Natural killer cell (primary cell): ENCODE results near the gene SDF2L1. TPM values are rescaled to one million over a fixed set of nuclear protein-coding genes. Genes with fewer than 3 reads are reported as not detected.

ENCODE experiments used
- ATAC-seq, 3 donors: fragments of 150-1000 bp in 2 of 3; fragments of 200-7000 bp in 1 of 3; cut with Tn5 transposase; 1 replicate in 1 of 3; 2 replicates in 2 of 3; pipeline ENCODE4 v1.10.0; 2021; ENCODE audit warnings: mild to moderate bottlenecking in 2 of 3, moderate library complexity in 2 of 3
- DNase-seq, 2 donors: peaks; one replicate each; pipeline versions ENCODE4 v3.0.0 to v3.0.0-alpha.2; 2013 to 2021; ENCODE audit warnings: mixed read lengths in 1 of 2
- H3K27ac ChIP-seq: one replicate; pipeline ENCODE4 v1.5.1; 2013; ENCODE audit warnings: mild to moderate bottlenecking, low read length
- H3K27me3 ChIP-seq: one replicate; pipeline ENCODE4 v1.6.1; 2013; ENCODE audit warnings: low read length; ENCODE audit not compliant: control insufficient read depth, insufficient read depth
- H3K36me3 ChIP-seq: one replicate; pipeline ENCODE4 v1.6.1; 2013; ENCODE audit warnings: low read length; ENCODE audit not compliant: control insufficient read depth, insufficient read depth
- H3K4me1 ChIP-seq: one replicate; pipeline ENCODE4 v1.6.1; 2013; ENCODE audit warnings: low read length; ENCODE audit not compliant: control insufficient read depth, insufficient read depth
- H3K4me3 ChIP-seq: one replicate; pipeline ENCODE4 v1.5.1; 2013; ENCODE audit warnings: low read length
- H3K9me3 ChIP-seq: one replicate; pipeline ENCODE4 v1.6.1; 2013; ENCODE audit warnings: low read length; ENCODE audit not compliant: control insufficient read depth, insufficient read depth
- H3K27ac Mint-ChIP-seq, 2 donors: one replicate each; pipeline ENCODE4 v1.8.0; 2022; ENCODE audit warnings: mild to moderate bottlenecking in 2 of 2, mixed read lengths in 2 of 2, moderate library complexity in 1 of 2
- H3K27me3 Mint-ChIP-seq, 2 donors: one replicate each; pipeline ENCODE4 v1.8.0; 2022; ENCODE audit warnings: low read depth in 2 of 2, mixed read lengths in 2 of 2
- H3K36me3 Mint-ChIP-seq: one replicate; pipeline ENCODE4 v1.8.0; 2022; ENCODE audit warnings: mixed read lengths
- H3K4me1 Mint-ChIP-seq, 2 donors: one replicate each; pipeline ENCODE4 v1.8.0; 2022; ENCODE audit warnings: mixed read lengths in 2 of 2
- H3K4me3 Mint-ChIP-seq: one replicate; pipeline ENCODE4 v1.8.0; 2022; ENCODE audit warnings: mild to moderate bottlenecking, moderate library complexity, mixed read lengths
- H3K9me3 Mint-ChIP-seq, 2 donors: one replicate each; pipeline ENCODE4 v1.8.0; 2022; ENCODE audit warnings: mixed read lengths in 2 of 2
- WGBS: methylation state at CpG from one replicate; pipeline ENCODE4 v1.1.7; 2013; ENCODE audit warnings: missing lambda C conversion rate; ENCODE audit not compliant: insufficient coverage; 5-methylcytosine and 5-hydroxymethylcytosine counted together
- intact Hi-C: fragments of 100-400 bp; cut with micrococcal nuclease; formaldehyde crosslinking; loops from one replicate; pipeline ENCODE4 v1.14.2; 2022
- total RNA-seq, 4 donors: library from RNA; stranded (reverse); fragments of 120-200 nt in 1 of 4; gene quantifications; one replicate each; pipeline versions ENCODE4 v1.2.3 to v1.2.4, GENCODE V29; 2013 to 2022
- TF ChIP-seq, protein P1 (sequence below): fragments of 200-600 bp; IDR thresholded peaks from one replicate; pipeline ENCODE4 v1.8.0; 2022; ENCODE audit warnings: antibody characterized with exemption

Gene SDF2L1, protein sequence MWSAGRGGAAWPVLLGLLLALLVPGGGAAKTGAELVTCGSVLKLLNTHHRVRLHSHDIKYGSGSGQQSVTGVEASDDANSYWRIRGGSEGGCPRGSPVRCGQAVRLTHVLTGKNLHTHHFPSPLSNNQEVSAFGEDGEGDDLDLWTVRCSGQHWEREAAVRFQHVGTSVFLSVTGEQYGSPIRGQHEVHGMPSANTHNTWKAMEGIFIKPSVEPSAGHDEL
- 10 to 100 TPM; 38.3 to 55.8 (median 40.3) TPM for total RNA-seq
- total RNA-seq (2013): 16.7 TPM

DNA sequence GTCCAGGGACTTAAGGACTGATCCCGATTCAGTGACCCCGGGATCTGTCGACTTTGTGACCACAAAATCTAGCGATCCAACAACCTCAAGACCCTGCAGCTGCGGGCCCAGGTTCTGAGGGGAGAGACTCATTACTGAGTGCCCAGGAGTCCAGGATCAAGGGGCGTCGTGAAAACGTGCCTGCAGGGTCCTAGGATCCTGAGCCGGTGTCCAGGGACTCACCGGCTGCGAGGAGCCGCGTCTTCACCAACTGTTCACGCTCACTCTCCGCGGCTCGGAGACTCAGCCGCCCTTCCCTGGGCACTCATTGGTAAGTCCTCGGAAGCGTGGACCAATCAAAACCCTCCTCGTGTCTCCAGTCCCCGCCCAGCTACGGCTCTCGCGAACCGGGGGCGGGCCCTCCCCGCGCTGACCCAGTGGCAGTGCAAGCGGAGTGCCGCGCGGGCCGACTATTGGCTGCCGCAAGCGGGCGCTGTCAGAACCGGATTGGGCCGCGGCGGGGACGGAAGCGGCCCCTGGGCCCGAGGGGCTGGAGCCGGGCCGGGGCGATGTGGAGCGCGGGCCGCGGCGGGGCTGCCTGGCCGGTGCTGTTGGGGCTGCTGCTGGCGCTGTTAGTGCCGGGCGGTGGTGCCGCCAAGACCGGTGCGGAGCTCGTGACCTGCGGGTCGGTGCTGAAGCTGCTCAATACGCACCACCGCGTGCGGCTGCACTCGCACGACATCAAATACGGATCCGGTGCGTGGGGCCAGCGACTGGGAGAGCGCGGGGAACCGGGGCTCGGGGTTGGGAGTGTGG lies at the start of gene SDF2L1:
SDF2L1 (plus strand) TSS at position 514 of the 795 bp plus-strand sequence; CDS start at position 549, 35 bp downstream.
- WGBS: under 1% methylated on average over 76 of the region's 76 CpGs
- intact Hi-C loops: loop anchor here (1.0 kb wide), 1 partner anchor 13 kb away; no protein-coding TSS in a partner anchor
- Histone ChIP-seq H3K4me1 (peaks cover 31% of the 10 kb centered on the region), H3K9me3 (no peaks in the 10 kb centered on the region), H3K4me3 (peak within 1 kb of the TSS; percentile 92), H3K27me3 (no peaks in the 10 kb centered on the region), H3K36me3 (peaks cover 11% of the 10 kb centered on the region), H3K27ac (peak within 1 kb of the TSS; percentile 80)
- TF ChIP-seq, protein P1, sequence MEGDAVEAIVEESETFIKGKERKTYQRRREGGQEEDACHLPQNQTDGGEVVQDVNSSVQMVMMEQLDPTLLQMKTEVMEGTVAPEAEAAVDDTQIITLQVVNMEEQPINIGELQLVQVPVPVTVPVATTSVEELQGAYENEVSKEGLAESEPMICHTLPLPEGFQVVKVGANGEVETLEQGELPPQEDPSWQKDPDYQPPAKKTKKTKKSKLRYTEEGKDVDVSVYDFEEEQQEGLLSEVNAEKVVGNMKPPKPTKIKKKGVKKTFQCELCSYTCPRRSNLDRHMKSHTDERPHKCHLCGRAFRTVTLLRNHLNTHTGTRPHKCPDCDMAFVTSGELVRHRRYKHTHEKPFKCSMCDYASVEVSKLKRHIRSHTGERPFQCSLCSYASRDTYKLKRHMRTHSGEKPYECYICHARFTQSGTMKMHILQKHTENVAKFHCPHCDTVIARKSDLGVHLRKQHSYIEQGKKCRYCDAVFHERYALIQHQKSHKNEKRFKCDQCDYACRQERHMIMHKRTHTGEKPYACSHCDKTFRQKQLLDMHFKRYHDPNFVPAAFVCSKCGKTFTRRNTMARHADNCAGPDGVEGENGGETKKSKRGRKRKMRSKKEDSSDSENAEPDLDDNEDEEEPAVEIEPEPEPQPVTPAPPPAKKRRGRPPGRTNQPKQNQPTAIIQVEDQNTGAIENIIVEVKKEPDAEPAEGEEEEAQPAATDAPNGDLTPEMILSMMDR: no peak
- Mint-ChIP-seq H3K27ac (peak within 1 kb of the TSS; percentile 86 to 90), H3K36me3 (no peaks in the 10 kb centered on the region), H3K4me1 (peaks cover 35 to 42% of the 10 kb centered on the region in 2 donors), H3K9me3 (no peaks in the 10 kb centered on the region), H3K4me3 (peak within 1 kb of the TSS; percentile 93), H3K27me3 (no peaks in the 10 kb centered on the region)
- ATAC-seq (peak; percentile 94 to 99 (median 95)), DNase-seq (peak; percentile 98 to 99)

- Histone ChIP-seq H3K4me3 (no peak overlapping the region), H3K27me3 (no peaks in the 10 kb centered on the region), H3K27ac (no peak overlapping the region), H3K4me1 (peaks cover 36% of the 10 kb centered on the region), H3K36me3 (peaks cover 25% of the 10 kb centered on the region), H3K9me3 (no peaks in the 10 kb centered on the region)
- H3K4me1 Mint-ChIP-seq: peaks cover 67 to 69% of the 10 kb centered on the region in 2 donors
- ATAC-seq (no peak), DNase-seq (no peak)
- H3K36me3 Mint-ChIP-seq: no peaks in the 10 kb centered on the region
- H3K27me3 Mint-ChIP-seq: no peaks in the 10 kb centered on the region
- intact Hi-C loops: no loop called here
- H3K4me3 Mint-ChIP-seq: no peak overlapping the region
- no peaks in the 10 kb centered on the region for H3K9me3 Mint-ChIP-seq
- TF ChIP-seq, protein P1: no peak
- peak overlapping the region in 1 of 2 donors; percentile 75 for H3K27ac Mint-ChIP-seq
- WGBS: 82% methylated on average over 3 of the region's 3 CpGs
Measured at GRCh38 chr22:21592422-21592821, 49.7 kb upstream of the SDF2L1 start.

DNA sequence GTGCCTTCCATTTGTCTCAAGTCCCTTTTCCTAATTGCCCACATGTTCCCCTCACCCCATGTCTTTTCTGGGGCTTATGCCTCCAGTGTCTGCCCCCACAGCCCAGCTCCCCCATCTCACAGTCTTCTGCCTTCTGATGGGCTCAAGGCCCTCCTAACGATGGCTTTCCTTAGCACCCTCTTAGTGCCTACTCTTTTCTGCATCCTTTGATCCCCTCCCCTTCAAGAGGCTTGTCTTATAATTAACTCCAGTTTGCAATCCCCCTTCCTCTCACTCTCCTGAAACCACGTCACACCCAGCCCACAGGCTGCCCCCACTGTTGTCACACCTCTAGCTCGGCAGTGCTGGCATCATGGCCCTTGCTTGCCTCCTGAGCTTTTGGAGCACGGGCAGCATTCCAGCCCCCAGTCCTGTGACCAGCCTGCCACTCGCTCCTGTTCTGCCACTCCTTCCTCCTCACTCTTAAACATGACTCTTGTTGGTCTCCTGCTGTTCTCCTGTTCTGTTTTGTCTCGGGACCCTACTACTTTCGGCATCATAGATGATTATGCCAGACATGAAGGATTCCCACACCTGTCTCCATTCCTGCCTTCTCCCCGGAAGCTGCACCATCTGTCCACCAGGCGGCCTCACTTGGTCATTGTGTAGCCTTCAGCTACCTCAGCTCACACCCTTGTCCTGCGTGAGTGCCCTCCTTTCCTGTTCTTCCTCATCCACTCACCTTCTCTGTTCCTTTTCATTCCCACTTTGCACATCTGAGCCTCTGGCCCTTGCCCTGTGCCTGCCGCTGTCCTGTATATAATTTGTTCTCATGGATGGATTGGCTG lies 48.5 kb upstream of the SDF2L1 start:
- DNase-seq (no peak), ATAC-seq (no peak)
- no peak overlapping the region for H3K27ac ChIP-seq
- H3K9me3 ChIP-seq: no peaks in the 10 kb centered on the region
- Mint-ChIP-seq H3K4me3 (no peak overlapping the region), H3K4me1 (peaks cover 59 to 63% of the 10 kb centered on the region in 2 donors), H3K27ac (peak overlapping the region; percentile 16 to 75), H3K36me3 (no peaks in the 10 kb centered on the region), H3K9me3 (no peaks in the 10 kb centered on the region), H3K27me3 (no peaks in the 10 kb centered on the region)
- TF ChIP-seq, protein P1: no peak
- peaks cover 28% of the 10 kb centered on the region for H3K4me1 ChIP-seq
- H3K4me3 ChIP-seq: no peak overlapping the region
- no peaks in the 10 kb centered on the region for H3K27me3 ChIP-seq
- intact Hi-C loops: no loop called here
- H3K36me3 ChIP-seq: peaks cover 25% of the 10 kb centered on the region
- WGBS: 85% methylated on average over 11 of the region's 11 CpGs
